RWPE1 (cell line): Measurements from ENCODE around the gene PIWIL1.

Experiments used
- CTCF ChIA-PET: fragments of 350-600 bp; sonication (Branson Sonifier 250); formaldehyde crosslinking; extraction: SDS; loops from one replicate; lab custom pipeline; 2021; lab: Yijun Ruan, JAX
- POLR2A ChIA-PET: fragments of 400-600 bp; formaldehyde crosslinking; extraction: SDS; loops from one replicate; lab custom pipeline; 2020; ENCODE audit warnings: antibody characterized with exemption; ENCODE audit not compliant: low non-redundant PET; lab: Yijun Ruan, JAX
- DNase-seq: peaks from one replicate; pipeline ENCODE4 v3.0.0; 2012; ENCODE audit warnings: low spot score
- H3K27ac ChIP-seq: fragments of 450-650 bp; 2 replicates; pipeline ENCODE4 v1.5.1; 2017
- CTCF ChIP-seq: fragments of 450-650 bp; conservative IDR thresholded peaks from 2 replicates; pipeline ENCODE4 v1.5.1; 2017; ENCODE audit warnings: low read depth, mild to moderate bottlenecking

The PIWIL1 gene

GRCh38 chr12:130420071-130420470, 82.4 kb downstream of the PIWIL1 start:
- ChIA-PET CTCF (no interaction called here), POLR2A (no interaction called here)
- H3K27ac ChIP-seq = no peak overlapping the region
- no peak for DNase-seq
- TF ChIP-seq CTCF = no peak

GRCh38 chr12:130421896-130422295, 84.2 kb downstream of the PIWIL1 start:
- ChIA-PET POLR2A (no interaction called here), CTCF (interaction anchor here (0.5 kb wide), 1 partner anchor 64 kb away, joined by 3 read pairs; no protein-coding TSS in a partner anchor)
- no peak for TF ChIP-seq CTCF
- H3K27ac ChIP-seq = no peak overlapping the region
- DNase-seq = no peak
